HG03103 (cell line): ENCODE results near the gene TMIGD2.

ENCODE experiments used
- ATAC-seq: cut with Tn5 transposase; IDR thresholded peaks from one replicate; pipeline ENCODE4 v1.9.1; 2021; ENCODE audit warnings: low read depth; ENCODE audit not compliant: unreplicated experiment

TMIGD2 gene

DNA sequence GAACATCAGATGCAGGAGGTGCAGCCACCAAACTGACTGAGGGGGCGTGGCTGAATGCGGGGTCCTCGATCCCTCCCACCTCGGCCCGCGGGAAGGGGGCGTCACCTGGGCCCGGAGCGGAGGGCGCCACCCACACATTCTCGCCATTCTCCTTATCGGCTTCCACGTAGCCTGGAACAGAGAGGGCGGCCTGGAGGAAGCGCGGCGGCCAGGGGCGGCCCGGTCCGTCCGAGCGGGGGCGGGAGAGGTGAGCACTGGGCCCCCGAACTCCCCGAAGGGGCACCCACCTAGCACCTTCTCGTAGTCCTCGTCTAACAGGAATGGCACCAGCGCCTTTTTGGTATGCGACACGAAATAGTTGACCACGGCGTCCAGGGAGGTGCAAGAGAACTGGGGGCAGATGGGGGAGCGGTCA lies 24.7 kb upstream of the TMIGD2 start:
- no peak for ATAC-seq

DNA sequence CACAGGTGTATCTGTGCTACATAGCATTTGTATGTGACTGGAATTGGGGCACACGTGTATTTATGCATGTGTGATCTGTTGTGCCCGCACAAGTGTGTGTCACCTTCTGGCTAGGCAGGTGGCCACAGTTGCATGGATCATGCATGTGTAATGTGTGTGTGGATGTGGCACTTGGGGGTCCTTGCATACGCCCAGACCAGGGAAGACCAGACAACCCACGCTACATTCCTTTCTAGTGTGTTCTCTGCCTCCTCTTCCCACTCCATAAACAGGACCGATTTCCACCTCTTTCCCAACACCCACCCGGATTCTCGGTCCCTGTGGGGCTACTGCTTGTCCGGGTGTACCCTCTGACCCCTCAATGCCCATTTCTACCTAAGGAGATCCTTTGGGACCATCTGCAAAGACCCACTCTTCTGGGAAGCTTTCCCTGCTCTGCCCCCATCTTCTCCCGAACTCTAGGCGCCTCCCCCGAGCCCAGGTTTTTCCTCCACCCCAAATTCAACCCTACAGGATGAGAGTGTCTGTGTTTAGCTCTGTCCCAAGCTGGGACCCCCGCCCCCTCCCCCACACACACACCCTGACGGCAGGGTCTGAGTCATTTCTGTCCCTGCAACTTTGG lies 24.1 kb upstream of the TMIGD2 start:
- ATAC-seq, result no peak

DNA sequence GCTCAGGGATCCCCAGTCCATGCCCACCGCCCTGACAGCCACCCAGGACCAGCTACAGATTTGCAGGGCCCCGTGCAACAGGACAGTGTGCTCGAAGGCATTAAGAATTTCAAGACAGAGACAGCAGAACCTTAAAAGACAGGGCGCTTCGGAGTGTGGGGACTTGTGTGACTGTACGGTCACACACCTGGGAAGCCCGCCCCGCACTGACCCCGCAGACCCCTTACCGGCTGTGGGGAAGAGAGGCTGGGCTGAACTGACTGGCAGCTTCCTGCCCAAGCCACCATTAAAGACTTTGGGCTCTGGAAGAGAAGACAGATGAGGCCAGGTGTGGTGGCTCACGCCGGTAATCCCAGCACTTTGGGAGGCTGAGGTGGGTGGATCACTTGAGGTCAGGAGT lies 22.0 kb upstream of the TMIGD2 start:
- ATAC-seq, result no peak

DNA sequence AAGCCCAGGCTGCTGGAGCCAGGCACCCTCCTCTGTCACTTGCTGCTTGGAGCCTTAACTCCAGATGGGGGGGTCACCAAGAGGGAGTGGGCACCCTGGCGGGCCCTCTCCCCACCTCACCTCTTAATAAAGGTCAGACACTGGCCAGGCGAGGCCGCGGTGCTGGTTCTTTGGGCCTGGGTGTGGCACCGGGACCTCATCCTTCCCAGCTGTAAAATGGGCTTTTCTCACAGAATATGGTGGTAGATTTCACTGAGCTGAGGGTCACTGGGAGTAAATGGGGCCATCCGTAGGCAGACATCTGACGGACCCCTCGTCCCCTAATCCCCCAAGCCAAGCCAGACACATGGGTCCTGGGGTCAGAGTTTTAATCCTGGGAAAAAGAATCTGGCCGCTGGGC lies 21.5 kb upstream of the TMIGD2 start:
- ATAC-seq, result no peak

DNA sequence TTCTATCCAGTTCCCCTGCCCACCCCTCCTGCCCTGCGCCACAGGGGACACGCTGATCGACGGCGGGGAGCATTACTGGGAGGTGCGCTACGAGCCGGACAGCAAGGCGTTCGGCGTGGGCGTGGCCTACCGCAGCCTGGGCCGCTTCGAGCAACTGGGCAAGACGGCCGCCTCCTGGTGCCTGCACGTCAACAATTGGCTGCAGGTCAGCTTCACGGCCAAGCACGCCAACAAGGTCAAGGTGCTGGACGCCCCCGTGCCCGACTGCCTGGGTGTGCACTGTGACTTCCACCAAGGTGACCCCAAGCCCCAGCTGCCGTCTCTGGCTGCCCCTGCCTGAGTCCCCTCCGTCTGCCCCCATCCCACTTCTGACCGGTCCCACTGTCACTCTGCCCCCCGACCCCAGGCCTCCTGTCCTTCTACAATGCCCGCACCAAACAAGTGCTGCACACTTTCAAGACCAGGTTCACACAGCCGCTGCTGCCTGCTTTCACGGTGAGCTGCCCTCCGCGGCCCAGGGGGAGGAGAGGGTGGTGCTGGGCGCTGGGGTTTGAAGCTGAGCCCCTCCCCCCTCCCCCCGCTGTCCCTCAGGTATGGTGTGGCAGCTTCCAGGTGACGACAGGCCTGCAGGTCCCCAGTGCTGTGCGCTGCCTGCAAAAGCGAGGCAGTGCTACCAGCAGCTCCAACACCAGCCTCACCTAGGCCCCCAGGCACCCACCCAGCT lies 20.9 kb upstream of the TMIGD2 start:
- no peak for ATAC-seq

DNA sequence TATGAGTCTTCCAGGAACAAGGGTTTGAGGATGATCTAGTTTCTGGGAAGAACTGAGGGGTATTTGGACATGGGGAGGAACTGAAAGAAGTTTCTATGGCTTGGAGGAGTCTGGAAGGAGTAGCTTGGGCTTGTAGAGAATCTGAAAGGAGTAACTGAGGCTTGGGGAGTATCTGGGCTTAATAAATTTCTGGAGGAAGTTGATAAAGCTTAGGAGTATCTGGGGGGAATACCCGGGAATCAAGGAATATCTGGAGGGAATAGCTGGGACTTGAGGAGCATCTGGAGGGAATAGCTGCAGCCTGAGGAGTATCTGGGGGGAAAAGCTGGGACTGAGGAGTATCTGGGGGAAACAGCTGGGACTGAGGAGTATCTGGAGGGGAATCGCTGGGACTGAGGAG lies 18.2 kb upstream of the TMIGD2 start:
- no peak for ATAC-seq

DNA sequence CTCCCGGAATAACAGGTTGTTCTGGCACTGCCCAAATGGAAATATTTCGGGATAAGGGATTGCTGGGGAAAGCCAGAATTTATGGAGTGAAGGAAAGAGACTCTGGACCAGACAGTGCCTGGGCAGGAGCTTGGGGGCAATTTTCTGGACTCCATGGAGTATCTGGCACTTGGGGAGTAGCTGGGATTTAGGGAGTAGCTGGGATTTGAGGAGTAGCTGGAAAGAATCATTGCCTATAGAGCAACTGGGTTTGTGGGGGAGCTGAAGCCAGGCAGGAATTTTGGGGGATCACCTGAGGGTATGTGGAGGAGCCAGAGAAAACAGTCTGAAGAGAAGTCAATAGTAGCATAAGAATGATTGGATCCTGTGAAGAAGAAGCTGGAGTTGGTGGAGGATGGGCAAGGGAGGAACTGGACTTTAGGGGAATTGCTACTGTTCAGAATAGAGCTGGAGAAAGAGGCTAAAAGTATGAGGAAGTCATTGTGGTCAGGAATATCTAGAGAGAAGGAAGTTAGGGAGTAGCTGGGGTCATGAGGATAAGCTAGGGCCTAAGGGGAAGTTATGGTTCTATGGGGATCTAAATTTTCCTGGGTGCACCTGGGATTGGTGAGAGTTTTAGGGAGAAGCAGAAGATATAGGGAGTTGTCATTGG lies 17.0 kb upstream of the TMIGD2 start:
- no peak for ATAC-seq

DNA sequence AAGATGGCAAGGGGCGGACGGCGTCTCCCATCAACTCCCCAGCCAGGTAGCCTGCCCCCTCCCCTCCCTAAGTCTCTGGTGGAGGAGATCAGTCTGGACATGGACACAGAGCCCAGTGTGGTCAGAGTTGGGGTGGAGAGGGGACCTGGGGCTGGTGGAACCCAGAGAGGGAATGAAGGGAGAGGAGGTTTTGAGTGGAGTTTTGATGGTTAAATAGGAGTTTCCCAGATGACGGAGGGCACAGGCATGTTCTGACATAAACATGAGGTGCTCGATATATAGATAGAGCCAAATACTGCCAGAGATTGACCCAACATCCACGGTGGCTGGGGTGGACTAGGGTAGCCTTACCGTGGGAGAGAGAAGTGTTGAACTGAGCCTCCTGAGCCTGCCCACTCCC lies 16.3 kb upstream of the TMIGD2 start:
- ATAC-seq, result no peak

DNA sequence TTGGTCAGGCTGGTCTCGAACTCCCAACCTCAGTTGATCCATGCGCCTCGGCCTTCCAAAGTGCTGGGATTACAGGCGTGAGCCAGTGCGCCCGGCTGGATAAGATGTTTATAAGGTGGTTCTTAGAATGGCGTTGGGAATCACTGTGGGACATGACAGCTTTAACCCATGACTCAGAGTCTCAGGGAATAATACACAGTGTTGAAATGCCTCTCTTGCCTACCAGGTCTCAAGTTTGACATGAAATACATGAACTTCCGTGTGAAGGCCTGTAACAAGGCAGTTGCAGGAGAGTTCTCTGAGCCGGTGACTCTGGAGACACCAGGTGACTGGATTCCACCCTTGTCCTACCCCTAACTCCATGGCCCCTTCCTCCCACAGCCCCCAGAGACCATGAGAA lies 14.8 kb upstream of the TMIGD2 start:
- no peak for ATAC-seq

DNA sequence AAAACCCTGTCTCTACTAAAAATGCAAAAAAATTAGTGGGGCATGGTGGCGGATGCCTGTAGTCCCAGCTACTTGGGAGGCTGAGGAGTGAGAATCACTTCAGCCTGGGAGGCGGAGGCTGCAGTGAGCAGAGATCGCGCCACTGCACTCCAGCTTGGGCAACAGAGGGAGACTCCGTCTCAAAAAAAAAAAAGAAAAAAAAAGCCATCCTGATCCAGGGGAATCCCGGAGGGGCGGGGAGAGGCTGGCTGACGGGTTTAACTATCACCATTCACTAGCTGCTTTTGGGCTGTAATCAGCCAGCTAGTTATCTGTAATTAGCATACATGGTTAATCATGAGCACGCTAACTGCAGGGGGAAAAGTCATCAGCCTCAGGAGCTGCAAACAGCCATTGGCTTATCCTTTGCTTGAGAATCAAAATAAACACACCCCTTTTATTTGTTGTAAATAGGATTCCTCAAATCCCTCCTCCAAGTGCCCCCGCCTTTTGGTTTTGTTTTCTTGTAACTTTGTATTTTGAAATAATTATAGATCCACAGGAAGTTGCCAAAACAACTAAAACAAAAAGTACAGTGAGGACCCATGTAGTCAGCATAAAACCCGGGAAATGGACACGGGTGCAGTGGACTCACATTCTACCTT lies 11.8 kb upstream of the TMIGD2 start:
- no peak for ATAC-seq

DNA sequence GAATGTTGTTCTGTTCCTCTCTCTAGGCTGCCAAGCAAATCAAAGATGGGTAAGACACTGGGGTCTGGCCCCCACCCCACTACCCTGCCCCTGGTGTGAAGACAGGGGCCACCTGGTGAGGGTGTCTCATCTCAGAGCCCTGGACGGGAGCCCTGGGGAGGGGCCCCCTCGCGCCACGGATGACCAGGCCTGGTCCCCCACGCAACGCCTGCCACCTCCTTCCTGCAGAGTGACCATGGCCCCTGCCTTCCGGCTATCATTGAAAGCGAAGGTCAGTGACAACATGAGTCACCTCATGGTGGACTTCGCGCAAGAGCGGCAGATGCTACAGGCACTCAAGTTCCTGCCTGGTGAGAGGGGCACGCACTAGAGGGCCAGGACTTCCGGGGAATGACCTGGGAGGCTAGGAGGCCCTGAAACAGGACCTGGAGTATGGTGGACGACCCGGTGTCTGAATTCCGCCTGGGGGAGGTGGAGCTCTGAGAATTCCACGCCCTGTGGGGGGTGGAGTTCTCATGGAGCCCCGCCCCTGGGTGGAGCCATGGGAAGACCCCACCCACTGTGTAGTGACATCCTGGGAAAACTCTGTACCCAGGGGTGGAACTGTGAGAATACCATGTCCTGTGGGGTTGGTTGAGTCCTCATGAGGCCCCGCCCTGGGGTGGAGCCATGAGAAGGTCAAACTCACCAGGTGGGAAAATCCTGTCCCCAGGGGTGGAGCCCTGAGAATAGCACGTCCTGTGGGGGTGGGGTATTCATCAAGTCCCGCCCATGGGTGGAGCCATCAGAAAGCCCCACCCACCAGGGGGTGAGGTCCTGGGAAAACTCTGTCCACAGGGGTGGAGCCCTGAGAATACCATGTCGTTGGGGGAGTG lies 8.3 kb upstream of the TMIGD2 start:
- ATAC-seq, result no peak

DNA sequence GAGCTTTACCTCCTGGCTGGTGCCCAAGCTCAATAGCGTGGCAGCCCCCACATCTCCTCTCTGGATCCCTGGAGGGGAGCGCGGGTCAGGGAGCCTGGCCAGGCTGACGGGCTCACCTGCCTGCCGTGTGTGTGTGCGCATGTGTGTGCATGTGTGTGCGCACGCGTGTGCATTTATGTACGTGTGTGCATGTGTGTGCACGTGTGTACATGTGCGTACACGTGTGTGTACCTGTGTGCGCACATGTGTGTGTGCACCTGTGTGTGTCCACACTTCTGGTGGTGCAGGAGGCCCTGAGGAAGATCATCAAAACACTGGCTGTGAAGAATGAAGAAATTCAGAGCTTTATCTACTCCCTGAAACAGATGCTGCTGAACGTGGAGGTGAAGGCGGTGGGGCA lies 3.5 kb upstream of the TMIGD2 start:
- ATAC-seq, result no peak

DNA sequence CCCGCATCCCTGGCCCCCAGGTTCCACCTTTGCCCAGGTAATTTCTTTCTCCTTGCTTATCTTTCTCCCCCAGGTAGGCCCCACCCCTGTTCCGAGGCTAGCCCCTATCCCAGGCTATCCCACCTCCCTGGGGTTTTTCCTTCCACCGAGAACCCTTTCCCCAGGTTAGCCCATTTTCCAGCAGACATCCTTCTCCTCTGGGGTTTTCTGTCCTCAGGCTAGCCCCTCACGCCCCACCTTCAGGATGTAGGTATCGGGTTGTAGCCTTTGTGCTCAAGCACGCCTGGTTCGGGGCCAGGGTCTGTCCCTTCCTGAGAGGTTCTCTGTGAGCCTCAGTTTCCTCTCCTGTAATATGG lies 3.0 kb upstream of the TMIGD2 start:
- ATAC-seq, result no peak

DNA sequence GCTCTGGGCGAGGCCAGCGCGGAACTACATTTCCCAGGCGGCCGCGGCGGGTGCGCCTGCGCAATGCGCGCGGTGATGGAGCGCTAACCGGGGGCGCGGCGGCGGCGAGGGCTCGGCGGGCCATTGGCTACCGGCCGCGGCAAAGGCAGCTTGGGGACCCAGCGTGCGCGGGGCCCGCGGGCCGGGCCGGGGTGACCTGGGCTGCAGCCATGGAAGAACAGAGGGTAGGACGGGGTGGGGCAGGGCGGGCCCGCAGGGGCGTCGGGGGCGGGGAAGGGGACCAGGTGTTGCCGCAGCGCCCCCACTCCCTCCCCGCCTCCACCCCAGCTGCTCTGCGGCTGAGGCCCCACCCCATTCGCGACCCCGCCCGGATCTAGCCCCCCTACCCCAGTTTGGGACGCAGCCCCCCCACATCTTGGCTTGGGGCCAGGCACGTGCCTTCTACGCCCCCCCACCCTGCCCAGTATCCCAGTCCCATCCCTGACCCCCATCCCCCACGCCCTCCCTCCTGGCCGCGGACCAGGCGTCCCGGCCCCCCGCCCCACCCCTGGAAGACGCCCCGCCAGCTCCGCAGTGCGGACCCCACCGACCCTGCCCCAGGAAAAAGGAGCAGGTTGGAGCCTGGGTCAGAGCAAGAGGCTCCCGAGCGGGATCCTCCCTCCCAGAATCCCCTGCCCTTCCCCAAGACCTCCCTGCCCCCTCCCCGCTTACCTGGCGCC lies 2.5 kb upstream of the TMIGD2 start, which contains the start of gene FSD1:
Gene FSD1 (plus strand): TSS at position 61 of the 719 bp plus-strand sequence. CDS start 149 bp downstream, at position 210.
- ATAC-seq, result no peak

DNA sequence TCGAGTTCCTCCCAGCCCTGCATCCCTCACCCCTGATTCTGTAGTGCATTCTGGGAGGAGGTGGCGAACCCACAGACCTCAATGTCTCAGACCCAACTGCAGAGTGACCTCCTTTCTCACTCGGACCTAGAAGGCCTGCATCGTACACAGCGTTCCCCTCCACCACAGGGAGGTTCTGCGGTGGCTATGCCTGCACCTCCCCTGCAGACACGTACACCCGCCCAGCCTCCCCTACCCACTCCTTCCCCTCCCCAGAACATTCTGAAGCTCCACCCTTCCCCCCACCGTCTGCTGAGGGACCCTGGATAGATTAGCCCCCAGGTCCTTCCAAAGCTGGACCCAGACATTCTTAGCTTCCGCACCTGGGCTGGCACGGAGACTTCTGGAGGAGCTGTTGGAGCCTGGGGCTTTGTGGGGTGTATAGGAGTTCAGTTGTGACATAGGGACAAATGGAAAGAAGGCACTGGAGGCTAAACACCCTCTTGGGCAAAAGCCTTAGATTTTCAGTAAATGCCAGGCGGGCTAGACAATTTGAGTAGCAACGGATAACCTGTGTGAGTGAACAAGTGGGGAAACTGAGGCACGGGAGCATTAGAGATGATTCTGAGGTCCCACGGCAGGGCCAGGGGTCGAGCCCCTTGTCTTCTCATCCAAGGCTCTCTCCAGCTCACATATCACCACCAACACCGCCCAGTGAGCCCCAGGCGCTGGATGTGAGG lies 1.8 kb upstream of the TMIGD2 start:
- ATAC-seq, result no peak

DNA sequence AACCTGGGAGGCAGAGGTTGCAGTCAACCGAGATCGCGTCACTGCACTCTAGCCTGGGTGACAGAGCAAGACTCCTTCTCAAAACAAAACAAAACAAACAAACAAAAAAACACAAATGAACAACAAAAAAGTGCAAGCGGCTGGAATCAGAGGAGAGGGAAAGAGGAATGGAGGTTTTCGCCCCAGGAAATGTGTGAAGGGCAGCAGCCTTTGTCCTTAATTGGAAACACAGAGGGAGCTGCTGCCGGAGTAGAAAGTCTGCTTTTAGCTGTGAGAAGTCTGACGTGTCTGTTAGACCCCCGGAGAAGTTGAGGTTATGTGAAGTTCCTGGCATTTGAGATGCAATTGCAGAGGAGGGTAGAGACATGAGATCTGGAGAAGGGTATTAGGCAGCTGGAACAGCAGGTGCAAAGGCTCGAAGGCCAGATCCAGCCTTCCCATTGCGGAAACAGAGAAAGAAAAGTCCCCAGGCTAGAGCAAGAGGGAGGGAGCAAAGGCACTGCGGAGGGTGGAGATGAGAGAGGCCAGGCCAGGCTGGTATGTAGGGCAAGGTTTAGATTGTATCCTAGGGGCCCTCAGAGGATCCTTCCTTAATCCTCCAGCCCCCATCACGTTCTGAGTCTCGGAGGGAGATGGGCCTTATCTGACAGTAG lies 473 bp downstream of the TMIGD2 start:
- no peak for ATAC-seq

DNA sequence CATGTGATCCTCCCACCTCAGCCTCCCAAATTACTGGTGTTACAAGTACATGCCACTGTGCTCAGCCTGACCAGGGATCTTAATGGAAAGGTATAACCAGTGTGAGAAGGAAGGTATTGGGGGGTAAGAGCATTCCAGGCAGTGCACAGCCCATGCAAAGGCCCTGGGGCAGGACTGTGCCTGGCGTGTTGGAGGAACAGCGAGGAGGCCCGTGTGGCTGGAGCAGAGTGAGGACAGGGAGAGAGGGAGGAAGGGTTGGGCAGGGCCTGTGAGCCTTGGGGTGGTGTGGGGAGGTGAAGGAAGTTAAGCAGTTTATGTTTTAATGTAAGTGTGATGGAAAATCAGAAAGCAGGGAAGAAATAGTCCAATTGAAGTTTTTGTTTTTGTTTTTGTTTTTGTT lies 1.6 kb downstream of the TMIGD2 start:
- no peak for ATAC-seq

DNA sequence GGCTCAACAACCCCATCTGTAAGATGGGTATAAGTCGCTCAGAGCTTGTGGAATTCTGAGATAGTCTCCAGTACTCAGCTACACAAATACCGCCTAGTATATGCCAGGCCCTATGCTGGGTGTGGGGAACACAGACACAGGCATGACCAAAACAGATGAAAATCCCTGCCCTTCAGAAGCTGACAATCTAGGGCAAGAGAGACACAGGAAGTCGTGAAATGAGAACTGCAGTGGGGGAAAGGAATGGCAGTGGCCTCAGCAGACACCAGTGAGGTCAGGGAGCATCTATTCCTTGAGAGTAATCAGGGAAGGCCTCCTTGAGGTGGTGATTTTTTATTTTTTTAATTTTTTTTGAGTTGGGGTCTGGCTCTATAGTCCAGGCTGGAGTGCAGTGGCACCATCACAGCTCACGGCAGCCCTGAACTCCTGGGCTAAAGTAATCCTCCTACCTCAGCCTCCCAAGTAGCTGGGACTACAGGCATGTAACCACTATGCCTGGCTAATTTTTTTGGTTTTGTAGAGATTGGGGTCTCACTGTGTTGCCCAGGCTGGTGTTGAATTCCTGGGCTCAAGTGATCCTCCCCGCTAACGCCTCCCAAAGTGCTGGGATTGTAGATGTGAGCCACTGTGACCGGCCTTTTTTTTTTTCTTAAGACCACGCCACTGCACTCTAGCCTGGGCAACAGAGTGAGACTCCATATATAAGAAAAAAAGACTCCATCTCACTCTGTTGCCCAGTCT lies 3.2 kb downstream of the TMIGD2 start:
- ATAC-seq, result no peak
